H1 (cell line): ENCODE data around the gene GPR101. TPM values are rescaled to one million over a fixed set of nuclear protein-coding genes. Genes with fewer than 3 reads are reported as not detected.

Experiments used
- CTCF ChIA-PET: fragments of 300-600 bp; sonication (Branson Sonifier 250); formaldehyde crosslinking; loops from one replicate; lab custom pipeline; 2021; ENCODE audit not compliant: partially characterized antibody; lab: Charles Lee
- POLR2A ChIA-PET: fragments of 300-600 bp; sonication (Branson Sonifier 250); formaldehyde crosslinking; loops from one replicate; lab custom pipeline; 2021; ENCODE audit warnings: inconsistent platforms; ENCODE audit not compliant: partially characterized antibody; lab: Charles Lee
- DNase-seq, 2 experiments: peaks; one replicate each; pipeline versions ENCODE4 v3.0.0 to v3.0.0-alpha.2; 2010 to 2022; ENCODE audit warnings: low spot score in 2 of 2, low read depth in 1 of 2, mixed read lengths in 1 of 2
- FAIRE-seq: peaks from 2 replicates; lab custom pipeline; 2011; peaks lifted over from hg19 to GRCh38; lab: Jason Lieb, UNC
- H2AFZ ChIP-seq: 2 replicates; pipeline ENCODE4 v1.8.1; 2012; ENCODE audit warnings: low read length, inconsistent platforms
- H2AK5ac ChIP-seq: 2 replicates; pipeline ENCODE4 v1.6.1; 2013; ENCODE audit warnings: low read depth, low read length
- H2BK120ac ChIP-seq: replicated peaks from 2 replicates; pipeline ENCODE3; 2013; ENCODE audit warnings: low read depth, low read length, inconsistent platforms
- H2BK12ac ChIP-seq: 2 replicates; pipeline ENCODE4 v1.6.1; 2013; ENCODE audit warnings: low read depth, low read length
- H2BK15ac ChIP-seq: 2 replicates; pipeline ENCODE4 v1.6.1; 2013; ENCODE audit warnings: low read length
- H2BK20ac ChIP-seq: 2 replicates; pipeline ENCODE4 v1.6.1; 2013; ENCODE audit warnings: low read length
- H2BK5ac ChIP-seq: 2 replicates; pipeline ENCODE4 v1.6.1; 2013; ENCODE audit warnings: low read depth, low read length
- H3K14ac ChIP-seq: 2 replicates; pipeline ENCODE4 v1.6.1; 2013; ENCODE audit warnings: inconsistent platforms; ENCODE audit not compliant: insufficient read length
- H3K18ac ChIP-seq: 2 replicates; pipeline ENCODE4 v1.6.1; 2013; ENCODE audit warnings: low read length; ENCODE audit errors: extremely low read depth
- H3K23ac ChIP-seq: 2 replicates; pipeline ENCODE4 v1.6.1; 2013; ENCODE audit warnings: inconsistent platforms; ENCODE audit not compliant: insufficient read length
- H3K23me2 ChIP-seq: 2 replicates; pipeline ENCODE4 v1.6.1; 2013; ENCODE audit warnings: low read depth, low read length
- H3K27ac ChIP-seq: 2 replicates; pipeline ENCODE4 v1.6.1; 2011; ENCODE audit warnings: low read depth, low read length, inconsistent platforms
- H3K27me3 ChIP-seq, 4 experiments: replicated peaks in 1 of 4; 1 replicate in 1 of 4; 2 replicates in 3 of 4; pipeline versions ENCODE4 v1.6.1 to v1.8.1; 2011 to 2013; ENCODE audit warnings: low read length in 3 of 4, mild to moderate bottlenecking in 3 of 4, inconsistent platforms in 2 of 4, mixed read lengths in 2 of 4, moderate library complexity in 1 of 4; ENCODE audit not compliant: control insufficient read depth in 3 of 4, insufficient read depth in 3 of 4; ENCODE audit errors: extremely low read depth in 1 of 4
- H3K36me3 ChIP-seq, 4 experiments: 2 replicates each; pipeline versions ENCODE4 v1.6.1 to v1.8.1; 2011 to 2013; ENCODE audit warnings: mild to moderate bottlenecking in 4 of 4, low read length in 3 of 4, moderate library complexity in 2 of 4, control low read depth in 1 of 4, inconsistent platforms in 1 of 4; ENCODE audit not compliant: insufficient read depth in 4 of 4, control insufficient read depth in 2 of 4
- H3K4ac ChIP-seq: replicated peaks from 2 replicates; pipeline ENCODE3; 2013; ENCODE audit warnings: low read length, low read depth, mixed read lengths, inconsistent platforms; ENCODE audit not compliant: insufficient read length
- H3K4me1 ChIP-seq, 4 experiments: replicated peaks in 1 of 4; 1 replicate in 1 of 4; 2 replicates in 3 of 4; pipeline versions ENCODE4 v1.6.1 to v1.8.1; 2011 to 2013; ENCODE audit warnings: low read length in 3 of 4, inconsistent platforms in 2 of 4, mixed read lengths in 1 of 4; ENCODE audit not compliant: insufficient read depth in 4 of 4, control insufficient read depth in 3 of 4
- H3K4me2 ChIP-seq, 2 experiments: 2 replicates each; pipeline versions ENCODE4 v1.6.1 to v1.8.1; 2011 to 2013; ENCODE audit warnings: low read depth in 2 of 2, low read length in 2 of 2, control low read depth in 1 of 2, inconsistent platforms in 1 of 2, mild to moderate bottlenecking in 1 of 2; ENCODE audit not compliant: insufficient read depth in 1 of 2
- H3K4me3 ChIP-seq, 4 experiments: fragments of 200-600, 300-600 bp in 1 of 4; sonication (generic), shearing (Covaris generic), sonication (Bioruptor Twin) in 1 of 4; 2 replicates each; pipeline versions ENCODE4 v1.5.1 to v1.8.1; 2011 to 2016; ENCODE audit warnings: low read length in 4 of 4, low read depth in 3 of 4, control low read depth in 2 of 4, inconsistent platforms in 2 of 4, mild to moderate bottlenecking in 2 of 4, mixed read lengths in 1 of 4, moderate library complexity in 1 of 4; ENCODE audit not compliant: insufficient read depth in 2 of 4; ENCODE audit errors: extremely low read depth in 1 of 4
- H3K56ac ChIP-seq: replicated peaks from 2 replicates; pipeline ENCODE3; 2013; ENCODE audit warnings: low read depth, mild to moderate bottlenecking, mixed read lengths, low read length, inconsistent platforms; ENCODE audit not compliant: insufficient read length
- H3K79me1 ChIP-seq: 2 replicates; pipeline ENCODE4 v1.6.1; 2013; ENCODE audit warnings: low read depth, low read length, control low read depth
- H3K79me2 ChIP-seq, 2 experiments: 2 replicates each; pipeline versions ENCODE4 v1.6.1 to v1.8.1; 2012 to 2013; ENCODE audit warnings: low read length in 2 of 2, mild to moderate bottlenecking in 2 of 2, inconsistent platforms in 1 of 2; ENCODE audit not compliant: insufficient read depth in 2 of 2, control insufficient read depth in 1 of 2
- H3K9ac ChIP-seq, 4 experiments: replicated peaks in 1 of 4; 1 replicate in 1 of 4; 2 replicates in 3 of 4; pipeline versions ENCODE4 v1.6.1 to v1.8.1; 2011 to 2013; ENCODE audit warnings: low read depth in 3 of 4, low read length in 3 of 4, control low read depth in 2 of 4, mild to moderate bottlenecking in 2 of 4, moderate library complexity in 2 of 4, inconsistent platforms in 1 of 4; ENCODE audit errors: extremely low read depth in 1 of 4
- H3K9me3 ChIP-seq, 2 experiments: 2 replicates each; pipeline versions ENCODE4 v1.6.1 to v1.8.1; 2012 to 2013; ENCODE audit warnings: mild to moderate bottlenecking in 2 of 2, moderate library complexity in 2 of 2, control low read depth in 1 of 2, inconsistent platforms in 1 of 2, low read depth in 1 of 2, low read length in 1 of 2, mixed read lengths in 1 of 2; ENCODE audit not compliant: insufficient read depth in 2 of 2
- H4K20me1 ChIP-seq, 2 experiments: replicated peaks in 1 of 2; 2 replicates each; pipeline versions ENCODE3 to v1.8.1; 2011 to 2013; ENCODE audit warnings: inconsistent platforms in 2 of 2, low read length in 2 of 2, mild to moderate bottlenecking in 1 of 2; ENCODE audit not compliant: insufficient read depth in 2 of 2, control insufficient read depth in 1 of 2
- H4K5ac ChIP-seq: 2 replicates; pipeline ENCODE4 v1.6.1; 2013; ENCODE audit warnings: low read length, low read depth, mixed read lengths, inconsistent platforms; ENCODE audit not compliant: insufficient read length
- H4K8ac ChIP-seq: 2 replicates; pipeline ENCODE4 v1.8.0; 2013; ENCODE audit warnings: mild to moderate bottlenecking, moderate library complexity, low read length, inconsistent platforms; ENCODE audit not compliant: insufficient read depth; ENCODE audit errors: extremely low read depth
- H4K91ac ChIP-seq: replicated peaks from 2 replicates; pipeline ENCODE3; 2013; ENCODE audit warnings: low read length, mixed read lengths, inconsistent platforms; ENCODE audit not compliant: insufficient read length
- BCL11A ChIP-seq, 2 experiments: IDR thresholded peaks; one replicate each; pipeline ENCODE4 v1.6.1; 2011; ENCODE audit warnings: low read depth in 2 of 2, low read length in 2 of 2, mild to moderate bottlenecking in 2 of 2
- HDAC2 ChIP-seq, 2 experiments: fragments of 300-600 bp in 1 of 2; sonication (generic) in 1 of 2; IDR thresholded peaks; 2 replicates each; pipeline ENCODE4 v1.6.1; 2011 to 2012; ENCODE audit warnings: low read depth in 2 of 2, low read length in 2 of 2, mild to moderate bottlenecking in 2 of 2, moderate library complexity in 2 of 2, borderline replicate concordance in 1 of 2, inconsistent platforms in 1 of 2
- HDAC6 ChIP-seq: IDR thresholded peaks from one replicate; pipeline ENCODE4 v1.7.1; 2012; ENCODE audit warnings: low read depth, mild to moderate bottlenecking, inconsistent platforms, low read length, moderate library complexity
- KDM4A ChIP-seq: IDR thresholded peaks from one replicate; pipeline ENCODE4 v1.7.1; 2012; ENCODE audit warnings: low read depth, mild to moderate bottlenecking, moderate library complexity, low read length, inconsistent platforms; ENCODE audit not compliant: severe bottlenecking
- NRF1 ChIP-seq: IDR thresholded peaks from 2 replicates; pipeline ENCODE4 v1.6.1; 2011; ENCODE audit warnings: mild to moderate bottlenecking, low read depth, low read length, improper control_type of control experiment
- POLR2AphosphoS5 ChIP-seq: IDR thresholded peaks from 2 replicates; pipeline ENCODE4 v1.6.1; 2011; ENCODE audit warnings: low read depth, low read length
- RFX5 ChIP-seq: IDR thresholded peaks from 2 replicates; pipeline ENCODE4 v1.6.1; 2011; ENCODE audit warnings: low read depth, low read length, improper control_type of control experiment, borderline replicate concordance
- RXRA ChIP-seq: IDR thresholded peaks from 2 replicates; pipeline ENCODE4 v1.6.1; 2011; ENCODE audit warnings: low read depth, mild to moderate bottlenecking, low read length, moderate library complexity; ENCODE audit not compliant: insufficient read depth
- SRF ChIP-seq: IDR thresholded peaks from 2 replicates; pipeline ENCODE4 v1.6.1; 2011; ENCODE audit warnings: mild to moderate bottlenecking, low read depth, low read length, moderate library complexity
- TAF7 ChIP-seq: optimal IDR thresholded peaks from 2 replicates; pipeline ENCODE3; 2011; ENCODE audit warnings: low read depth, mild to moderate bottlenecking, inconsistent platforms, low read length, moderate library complexity, borderline replicate concordance
- YY1 ChIP-seq: IDR thresholded peaks from 2 replicates; pipeline ENCODE4 v1.6.1; 2011; ENCODE audit warnings: low read depth, mild to moderate bottlenecking, low read length
- WGBS, 2 experiments: shearing (Covaris generic) in 1 of 2; methylation state at CpG; one replicate each; pipeline versions ENCODE4 v1.1.6 to v1.1.7; 2013 to 2015; ENCODE audit warnings: low lambda C conversion rate in 2 of 2, mixed read lengths in 2 of 2, inconsistent platforms in 1 of 2, low coverage in 1 of 2, missing lambda C conversion rate in 1 of 2; ENCODE audit not compliant: insufficient replicate concordance in 2 of 2, insufficient coverage in 1 of 2, insufficient read length in 1 of 2; ENCODE audit errors: extremely low coverage in 1 of 2, missing lambda C conversion rate in 1 of 2; 5-methylcytosine and 5-hydroxymethylcytosine counted together
- polyA plus RNA-seq, 7 experiments: library from polyadenylated mRNA; depleted of rRNA in 3 of 7; stranded (reverse) in 5 of 7; unstranded in 2 of 7; fragments of >200 nt in 5 of 7; fragments of 200-250 nt in 2 of 7; gene quantifications; 1 replicate in 5 of 7; 2 replicates in 1 of 7; 4 replicates in 1 of 7; pipeline versions ENCODE4 v1.2.1 to v1.2.3, GENCODE V29; 2011 to 2013; ENCODE audit warnings: missing spikeins in 2 of 7, mixed read lengths in 2 of 7
- total RNA-seq: library from RNA; stranded (reverse); fragmentation: NEBNext Ultra II Directional; extraction: Animal tissue kit (Norgen Biotek cat#: 25700); gene quantifications from 2 replicates; pipeline ENCODE4 v1.2.1, GENCODE V29; 2021
- TF ChIP-seq, protein P1 (sequence below), 3 experiments: IDR thresholded peaks; 1 replicate in 2 of 3; 2 replicates in 1 of 3; pipeline versions ENCODE4 v1.5.1 to v1.6.1; 2011; ENCODE audit warnings: low read length in 3 of 3, mild to moderate bottlenecking in 3 of 3, inconsistent platforms in 2 of 3, low read depth in 1 of 3, moderate library complexity in 1 of 3; ENCODE audit not compliant: insufficient read depth in 1 of 3; ENCODE audit errors: control extremely low read depth in 1 of 3

The GPR101 gene
- total and polyA plus RNA-seq, 2 of the 8 experiments (the other 6 are each of a cell fraction or from before 2014, with no cell fraction given) = not detected

GRCh38 chrX:137072396-137072795, 38.6 kb upstream of the GPR101 start:
- H3K14ac ChIP-seq = no peak overlapping the region
- FAIRE-seq = no peak
- H2AFZ ChIP-seq = no peak overlapping the region
- no peak overlapping the region for H4K5ac ChIP-seq
- H4K20me1 ChIP-seq = no peaks in the 10 kb centered on the region
- no peaks in the 10 kb centered on the region for H3K79me2 ChIP-seq
- H3K4me2 ChIP-seq = no peak overlapping the region
- POLR2A ChIA-PET = no interaction called here
- H3K79me1 ChIP-seq = no peaks in the 10 kb centered on the region
- H2BK12ac ChIP-seq = no peak overlapping the region
- CTCF ChIA-PET = no interaction called here
- no peak overlapping the region for H3K56ac ChIP-seq
- no peaks in the 10 kb centered on the region for H3K27me3 ChIP-seq
- H3K23ac ChIP-seq = no peak overlapping the region
- no peak overlapping the region for H3K4me3 ChIP-seq
- no peaks in the 10 kb centered on the region for H3K36me3 ChIP-seq
- no peak overlapping the region for H3K4ac ChIP-seq
- H3K4me1 ChIP-seq = no peaks in the 10 kb centered on the region
- 92% methylated on average over 1 of the region's 1 CpG; no CpG with 5 or more reads in 1 of the 2 experiments for WGBS, 2 experiments
- no peak overlapping the region for H2BK15ac ChIP-seq
- no peak overlapping the region for H2AK5ac ChIP-seq
- no peak overlapping the region for H3K9ac ChIP-seq
- H3K9me3 ChIP-seq = no peaks in the 10 kb centered on the region
- H2BK120ac ChIP-seq = no peak overlapping the region
- no peak for DNase-seq
- no peaks in the 10 kb centered on the region for H3K23me2 ChIP-seq
- no peak overlapping the region for H2BK20ac ChIP-seq
- H4K8ac ChIP-seq = no peak overlapping the region
- H3K18ac ChIP-seq = no peak overlapping the region
- H2BK5ac ChIP-seq = no peak overlapping the region
- H3K27ac ChIP-seq = no peak overlapping the region
- H4K91ac ChIP-seq = no peak overlapping the region
- TF ChIP-seq TAF7 (no peak), SRF (no peak), BCL11A (IDR thresholded peaks at IDR 0.05; ENCODE audit: low read depth in 2 of 2, low read length in 2 of 2) (no peak), KDM4A (no peak), HDAC6 (no peak), RFX5 (no peak), RXRA (no peak), NRF1 (no peak), HDAC2 (IDR thresholded peaks at IDR 0.05; ENCODE audit: borderline replicate concordance in 1 of 2, low read depth in 2 of 2, low read length in 2 of 2) (no peak), YY1 (no peak), POLR2AphosphoS5 (no peak)
- TF ChIP-seq, protein P1, sequence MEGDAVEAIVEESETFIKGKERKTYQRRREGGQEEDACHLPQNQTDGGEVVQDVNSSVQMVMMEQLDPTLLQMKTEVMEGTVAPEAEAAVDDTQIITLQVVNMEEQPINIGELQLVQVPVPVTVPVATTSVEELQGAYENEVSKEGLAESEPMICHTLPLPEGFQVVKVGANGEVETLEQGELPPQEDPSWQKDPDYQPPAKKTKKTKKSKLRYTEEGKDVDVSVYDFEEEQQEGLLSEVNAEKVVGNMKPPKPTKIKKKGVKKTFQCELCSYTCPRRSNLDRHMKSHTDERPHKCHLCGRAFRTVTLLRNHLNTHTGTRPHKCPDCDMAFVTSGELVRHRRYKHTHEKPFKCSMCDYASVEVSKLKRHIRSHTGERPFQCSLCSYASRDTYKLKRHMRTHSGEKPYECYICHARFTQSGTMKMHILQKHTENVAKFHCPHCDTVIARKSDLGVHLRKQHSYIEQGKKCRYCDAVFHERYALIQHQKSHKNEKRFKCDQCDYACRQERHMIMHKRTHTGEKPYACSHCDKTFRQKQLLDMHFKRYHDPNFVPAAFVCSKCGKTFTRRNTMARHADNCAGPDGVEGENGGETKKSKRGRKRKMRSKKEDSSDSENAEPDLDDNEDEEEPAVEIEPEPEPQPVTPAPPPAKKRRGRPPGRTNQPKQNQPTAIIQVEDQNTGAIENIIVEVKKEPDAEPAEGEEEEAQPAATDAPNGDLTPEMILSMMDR (IDR thresholded peaks at IDR 0.05; ENCODE audit: control extremely low read depth in 1 of 3, insufficient read depth in 1 of 3, low read depth in 1 of 3, low read length in 3 of 3) = no peak
